GM19324 (cell line): ENCODE results near the gene DRD2.
"Not testable (repeated sequence)": the region's sequence is repeated elsewhere in the genome, so short reads cannot be mapped to it uniquely, and the experiment has no call there.

Experiments
- ATAC-seq: cut with Tn5 transposase; IDR thresholded peaks from one replicate; pipeline ENCODE4 v1.9.1; 2021; ENCODE audit warnings: mild to moderate bottlenecking, moderate library complexity; ENCODE audit not compliant: unreplicated experiment, low FRiP score

DRD2 gene

DNA sequence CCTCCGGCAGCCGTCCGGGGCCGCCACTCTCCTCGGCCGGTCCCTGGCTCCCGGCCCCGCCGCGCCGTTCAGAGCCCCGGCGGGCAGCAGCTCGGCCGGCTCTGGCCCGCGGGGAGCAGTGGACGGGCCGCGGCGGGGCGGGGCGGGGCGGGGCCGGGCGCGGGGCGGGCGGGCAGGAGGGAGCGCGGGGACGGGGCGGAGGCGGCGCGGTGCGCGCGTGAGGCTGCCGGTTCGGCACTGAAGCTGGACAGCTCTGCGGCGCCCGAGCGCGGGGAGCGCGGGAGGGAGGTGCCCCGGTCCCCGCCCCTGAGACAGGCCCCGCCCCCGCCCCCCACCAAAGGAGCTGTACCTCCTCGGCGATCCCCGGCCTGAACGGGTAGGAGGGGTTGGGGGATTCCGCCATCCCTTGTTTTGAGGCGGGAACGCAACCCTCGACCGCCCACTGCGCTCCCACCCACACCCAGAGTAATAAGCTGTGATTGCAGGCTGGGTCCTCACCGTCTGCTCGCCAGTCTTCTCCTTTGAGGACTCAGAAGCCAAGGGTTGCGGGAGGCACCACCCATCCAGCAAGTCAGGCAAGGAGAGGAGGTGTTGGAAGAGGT is at the start of gene DRD2:
Gene DRD2 (minus strand): TSS at position 239 of the 602 bp plus-strand sequence. CDS start 50,747 bp downstream, outside the sequence.
- ATAC-seq: no peak

DNA sequence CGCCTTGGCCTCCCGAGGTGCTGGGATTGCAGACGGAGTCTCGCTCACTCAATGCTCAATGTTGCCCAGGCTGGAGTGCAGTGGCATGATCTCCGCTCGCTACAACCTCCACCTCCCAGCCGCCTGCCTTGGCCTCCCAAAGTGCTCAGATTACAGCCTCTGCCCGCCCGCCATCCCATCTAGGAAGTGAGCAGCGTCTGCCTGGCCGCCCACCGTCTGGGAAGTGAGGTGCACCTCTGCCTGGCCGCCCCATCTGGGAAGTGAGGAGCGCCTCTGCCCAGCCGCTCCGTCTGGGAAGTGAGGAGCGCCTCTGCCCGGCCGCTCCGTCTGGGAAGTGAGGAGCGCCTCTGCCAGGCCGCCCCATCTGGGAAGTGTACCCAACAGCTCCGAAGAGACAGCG is 48.7 kb upstream of the DRD2 start:
- ATAC-seq: not testable (repeated sequence)

DNA sequence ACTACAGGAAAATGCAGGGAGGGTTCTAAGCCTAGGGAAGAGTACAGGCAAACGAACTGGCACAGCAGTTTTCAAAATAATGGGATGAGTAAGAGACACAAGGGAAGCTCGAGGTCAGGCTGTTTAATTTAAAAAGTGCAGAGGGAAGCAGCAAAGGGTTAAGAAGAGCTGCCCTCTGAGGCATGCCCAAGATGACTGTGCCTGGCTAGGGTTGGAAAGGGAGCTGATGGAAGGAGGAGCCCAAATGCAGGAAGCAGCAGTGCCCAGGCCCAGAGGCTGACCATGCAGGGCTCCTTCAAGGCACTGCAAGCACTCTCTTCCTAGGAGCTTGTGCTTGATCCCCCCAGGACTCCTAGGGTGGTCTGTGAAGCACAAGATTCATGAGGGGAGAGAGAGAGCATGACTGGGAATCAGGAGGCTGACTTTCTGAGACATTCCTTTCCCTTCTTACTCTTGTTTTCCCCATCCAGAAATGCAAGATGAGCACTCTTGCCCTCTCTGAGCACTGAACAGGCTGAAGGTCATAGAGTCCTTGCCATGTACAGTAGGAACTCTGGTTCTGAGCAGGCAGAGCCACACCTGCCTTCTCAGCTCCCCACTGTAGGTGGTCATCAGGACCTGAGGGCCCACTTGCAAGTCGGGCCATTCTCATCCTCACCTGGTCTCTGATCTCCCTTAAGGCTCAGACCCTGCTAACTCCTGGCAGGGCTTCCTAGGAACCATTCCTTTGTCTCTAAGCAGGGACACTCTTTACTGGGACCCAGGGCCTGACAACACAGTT is 46.7 kb upstream of the DRD2 start:
- ATAC-seq: no peak

DNA sequence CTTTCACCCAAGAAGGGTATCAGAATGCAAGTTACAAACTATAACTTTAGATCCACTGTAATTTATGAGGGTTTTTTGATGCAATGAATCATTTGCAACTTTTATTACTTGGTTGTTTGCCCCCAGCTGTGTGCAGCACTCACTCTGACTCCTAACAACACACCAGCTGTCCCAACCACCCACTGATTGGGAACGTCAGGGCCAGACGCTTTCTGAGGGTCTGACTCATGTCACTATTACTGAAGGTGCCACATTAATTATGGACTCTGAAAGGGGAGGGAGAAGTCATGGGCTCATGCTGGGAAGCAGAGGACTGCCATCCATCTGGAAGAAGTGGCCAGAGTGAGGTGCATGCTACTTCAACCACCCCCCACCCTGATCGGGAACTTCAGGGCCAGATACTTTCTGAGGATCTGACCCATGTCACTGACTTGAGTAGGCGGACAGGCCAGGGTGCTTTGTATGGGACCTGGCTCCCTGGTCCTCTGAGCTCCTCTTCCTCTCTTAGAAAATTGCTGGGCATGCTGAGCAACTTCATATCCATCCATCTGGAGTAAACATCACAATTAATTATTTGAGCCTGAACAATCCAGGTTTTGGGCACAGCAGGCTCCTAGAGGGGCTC is 44.9 kb upstream of the DRD2 start:
- no peak for ATAC-seq

DNA sequence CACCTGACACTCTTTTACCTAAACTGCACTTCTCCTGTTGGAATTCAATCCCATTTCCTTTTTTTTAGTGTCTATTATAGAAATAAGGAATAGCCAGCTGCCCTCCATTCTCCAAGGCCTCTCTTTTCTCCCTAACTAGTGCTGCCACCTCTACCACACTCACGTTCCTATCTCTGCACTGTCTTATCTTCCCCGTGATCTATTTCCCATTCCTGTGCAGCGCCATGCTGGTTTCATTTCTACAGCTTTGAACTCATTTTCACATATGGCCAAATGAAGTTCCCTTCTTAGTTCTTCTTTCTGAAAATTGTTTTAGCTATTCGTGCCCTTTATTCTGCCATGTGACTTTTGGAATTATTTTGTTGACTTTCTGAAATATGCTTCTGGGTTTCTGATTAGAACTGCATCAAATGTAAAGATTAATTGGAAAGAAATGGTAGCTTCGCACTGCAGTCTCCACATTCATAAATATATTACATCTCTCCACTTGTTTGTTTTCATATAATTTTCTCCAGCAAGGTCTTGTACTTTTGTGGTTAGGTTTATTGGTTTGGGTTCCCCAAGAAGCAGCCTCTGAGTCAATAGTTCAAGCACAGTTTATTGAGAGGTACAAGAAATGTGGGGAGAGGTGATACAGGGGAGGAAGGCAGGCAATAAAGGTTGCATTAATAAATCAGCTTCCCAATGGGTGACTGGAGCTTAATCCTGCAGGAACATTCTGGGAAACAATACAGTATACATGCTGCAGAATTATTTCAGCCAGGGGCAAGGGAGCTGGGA is 43.7 kb upstream of the DRD2 start:
- no peak for ATAC-seq

DNA sequence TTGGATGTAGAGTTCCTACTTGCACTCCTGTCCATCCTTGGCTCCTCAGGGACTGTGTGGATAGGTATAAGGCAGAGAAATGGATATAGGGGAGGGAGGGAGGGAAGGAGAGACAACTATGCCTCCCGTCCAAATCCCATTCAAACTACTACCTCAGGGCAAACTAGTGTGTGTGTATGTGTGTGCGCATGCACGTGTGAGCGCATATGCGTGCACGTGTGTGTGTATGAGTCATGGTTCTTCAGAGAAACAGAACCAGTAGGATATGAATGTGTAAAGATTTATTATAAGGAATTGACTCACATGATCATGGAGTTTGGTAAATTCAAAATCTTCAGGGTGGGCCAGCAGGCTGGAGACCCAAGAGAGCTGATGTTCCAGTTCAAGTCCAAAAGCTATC is 42.2 kb upstream of the DRD2 start:
- ATAC-seq: no peak

DNA sequence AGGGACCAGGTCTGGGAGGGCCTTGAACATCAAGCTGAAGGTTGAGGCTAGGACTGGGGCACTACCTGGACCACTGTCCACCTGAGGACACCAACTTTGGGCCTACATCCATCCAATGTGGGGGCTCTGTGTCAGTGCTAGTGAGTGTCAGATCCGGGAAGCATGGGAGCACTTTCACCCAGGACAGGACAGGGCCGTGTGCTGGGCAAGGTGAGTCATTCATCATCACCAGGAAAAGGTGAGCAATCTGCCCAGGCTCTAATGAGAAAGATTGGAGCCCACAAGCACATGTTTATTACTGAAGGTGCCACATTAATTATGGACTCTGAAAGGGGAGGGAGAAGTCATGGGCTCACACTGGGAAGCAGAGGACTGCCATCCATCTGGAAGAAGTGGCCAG is 39.7 kb upstream of the DRD2 start:
- ATAC-seq: no peak

DNA sequence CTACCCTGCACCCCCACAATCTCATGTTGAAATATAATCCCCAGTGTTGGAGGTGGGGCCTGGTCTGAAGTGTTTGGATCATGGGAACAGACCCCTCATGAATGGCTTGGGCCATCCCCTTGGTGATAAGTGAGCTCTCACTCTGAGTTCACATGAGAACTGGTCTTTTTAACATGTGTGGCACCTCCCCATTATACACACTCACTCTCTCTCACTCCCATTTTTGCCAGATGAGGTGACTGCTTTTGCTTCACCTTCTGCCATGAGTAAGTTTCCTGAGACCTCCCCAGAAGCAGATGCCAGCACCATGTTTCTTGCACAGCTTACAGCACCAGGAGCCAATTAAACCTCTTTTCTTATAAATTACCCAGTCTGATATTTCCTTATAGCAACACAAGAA is 32.1 kb upstream of the DRD2 start:
- ATAC-seq: no peak

DNA sequence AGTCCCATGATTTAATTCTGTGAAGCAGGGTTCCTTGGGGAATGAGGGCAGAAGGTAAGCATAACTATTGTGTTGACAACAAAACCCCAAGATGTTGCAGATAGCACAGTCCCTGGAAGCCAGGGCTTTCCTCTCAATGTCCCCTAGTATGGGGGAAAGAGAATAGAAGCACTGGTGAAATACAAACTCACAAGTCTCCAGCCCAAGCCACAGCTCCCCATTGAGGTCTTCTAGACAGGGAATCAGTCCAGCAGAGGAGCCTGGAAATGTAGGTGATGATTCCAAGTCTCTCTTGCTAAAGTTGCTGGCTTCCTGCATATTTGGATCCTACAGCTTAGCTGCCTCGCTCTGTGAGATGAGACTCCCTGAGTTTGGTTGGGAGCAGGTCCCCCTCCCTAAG is 31.7 kb upstream of the DRD2 start:
- ATAC-seq: no peak

DNA sequence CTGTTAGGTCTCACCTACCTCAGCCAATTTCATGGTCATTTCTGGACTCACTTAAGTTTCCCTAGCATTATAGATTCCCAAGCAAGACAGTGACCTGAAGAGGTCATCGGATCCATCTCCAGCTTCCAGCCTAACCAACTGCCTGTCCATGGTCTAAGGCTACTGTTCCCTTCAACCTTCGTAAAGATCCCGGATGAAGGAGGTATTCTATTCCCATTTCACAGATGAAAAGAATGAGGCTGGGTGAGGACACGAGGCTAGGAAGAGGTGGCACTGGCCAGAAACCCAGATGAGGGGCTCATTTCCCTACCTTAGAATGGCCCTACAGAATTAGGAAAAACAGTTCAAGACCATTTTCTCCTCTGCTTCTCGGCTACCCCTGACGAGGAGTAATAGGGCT is 31.3 kb upstream of the DRD2 start:
- ATAC-seq: no peak

DNA sequence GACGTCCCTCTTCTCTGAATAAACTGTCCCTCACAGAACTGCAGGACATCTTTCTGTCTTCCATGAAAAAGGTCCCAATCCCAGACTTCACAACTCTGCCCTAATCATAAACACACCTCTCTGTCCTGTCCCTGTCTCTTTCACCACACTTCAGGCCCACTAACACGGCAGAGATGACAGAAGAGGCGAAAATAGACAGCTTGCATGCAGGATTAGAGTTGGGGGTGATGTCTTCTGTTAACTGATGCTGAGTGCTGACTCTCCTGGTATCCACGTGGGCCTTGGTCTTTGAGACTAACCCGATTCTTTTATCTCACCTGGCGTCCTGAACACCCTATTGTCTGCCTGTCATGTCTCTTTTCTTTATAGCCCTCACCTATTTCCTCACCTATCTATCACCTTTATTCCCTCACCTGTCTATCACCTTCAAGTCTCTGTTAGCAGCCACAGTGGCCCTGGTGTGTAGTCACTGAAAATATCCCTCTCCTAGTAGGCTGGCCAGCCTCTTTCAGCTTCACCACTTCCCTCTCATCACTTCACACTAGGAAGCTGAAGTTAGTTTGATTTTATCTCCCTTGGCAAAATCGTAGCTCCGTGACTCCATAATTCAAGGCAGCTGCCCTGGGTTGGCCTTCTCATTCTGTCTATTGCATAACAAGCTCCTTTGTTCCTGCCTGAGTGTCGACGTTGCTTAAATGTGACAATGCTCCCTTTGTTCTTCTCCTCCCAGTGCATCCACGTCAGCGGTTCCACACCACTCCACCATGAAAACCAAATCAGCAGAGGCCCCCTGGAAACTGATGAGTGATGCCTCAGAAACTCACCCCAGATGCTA is 30.6 kb upstream of the DRD2 start:
- no peak for ATAC-seq

DNA sequence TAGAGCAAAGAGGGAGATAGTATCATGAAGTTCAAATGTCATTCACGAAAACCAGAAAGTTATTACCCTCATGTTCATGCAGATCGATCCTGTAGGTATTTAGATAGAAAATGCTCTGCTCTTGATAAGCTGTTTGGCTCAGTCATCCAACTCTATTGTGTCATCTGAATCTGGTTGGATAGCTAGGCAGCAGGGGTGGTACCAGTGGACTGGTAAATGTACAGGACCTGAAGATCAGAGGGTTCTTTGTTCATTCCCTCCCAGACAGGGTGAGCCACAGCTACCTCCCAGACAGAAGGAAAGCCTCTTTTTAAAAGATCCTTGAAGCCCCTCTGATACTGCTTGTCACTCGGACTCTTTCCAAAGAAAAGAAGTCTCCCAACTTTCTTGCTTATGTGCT is 29.8 kb upstream of the DRD2 start:
- ATAC-seq: no peak

DNA sequence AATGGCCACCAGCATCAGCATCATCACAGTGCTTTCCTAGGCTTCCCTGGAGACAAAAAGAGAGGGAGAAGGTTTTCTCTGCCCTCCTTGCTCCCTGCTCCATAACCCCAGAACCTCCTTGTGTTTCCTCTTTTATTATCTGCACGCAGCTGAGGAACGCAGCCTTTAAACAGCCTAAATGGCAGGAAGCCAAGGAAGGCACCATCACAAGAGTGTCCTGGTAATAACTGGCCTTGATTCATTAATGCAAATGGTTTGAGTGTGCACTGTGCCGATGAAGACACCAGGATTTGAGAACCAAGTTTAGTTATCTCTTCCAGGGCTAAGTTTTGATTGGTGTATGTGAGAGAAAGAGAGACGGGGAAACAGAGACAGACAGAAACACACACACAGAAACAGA is 29.4 kb upstream of the DRD2 start:
- ATAC-seq: no peak

DNA sequence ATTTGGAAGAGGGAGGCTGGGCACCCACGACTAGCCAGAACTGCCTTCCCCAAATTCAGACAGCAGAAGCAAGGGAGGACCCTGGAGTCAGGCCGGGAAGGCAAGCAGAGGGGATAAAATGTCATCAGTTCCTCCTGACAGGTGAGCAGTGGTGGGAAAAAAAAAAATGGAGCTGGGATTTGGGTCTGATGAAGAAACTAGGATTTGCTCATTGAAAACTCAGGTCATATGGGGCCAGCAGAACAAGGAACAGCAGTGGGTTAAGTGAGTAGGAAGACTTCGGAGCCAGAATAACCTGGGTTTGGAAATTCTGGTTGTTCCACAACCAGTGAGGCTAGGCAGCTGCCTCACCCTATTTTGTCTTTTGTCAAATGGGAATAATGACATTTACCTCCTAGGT is 28.9 kb upstream of the DRD2 start:
- ATAC-seq: no peak

DNA sequence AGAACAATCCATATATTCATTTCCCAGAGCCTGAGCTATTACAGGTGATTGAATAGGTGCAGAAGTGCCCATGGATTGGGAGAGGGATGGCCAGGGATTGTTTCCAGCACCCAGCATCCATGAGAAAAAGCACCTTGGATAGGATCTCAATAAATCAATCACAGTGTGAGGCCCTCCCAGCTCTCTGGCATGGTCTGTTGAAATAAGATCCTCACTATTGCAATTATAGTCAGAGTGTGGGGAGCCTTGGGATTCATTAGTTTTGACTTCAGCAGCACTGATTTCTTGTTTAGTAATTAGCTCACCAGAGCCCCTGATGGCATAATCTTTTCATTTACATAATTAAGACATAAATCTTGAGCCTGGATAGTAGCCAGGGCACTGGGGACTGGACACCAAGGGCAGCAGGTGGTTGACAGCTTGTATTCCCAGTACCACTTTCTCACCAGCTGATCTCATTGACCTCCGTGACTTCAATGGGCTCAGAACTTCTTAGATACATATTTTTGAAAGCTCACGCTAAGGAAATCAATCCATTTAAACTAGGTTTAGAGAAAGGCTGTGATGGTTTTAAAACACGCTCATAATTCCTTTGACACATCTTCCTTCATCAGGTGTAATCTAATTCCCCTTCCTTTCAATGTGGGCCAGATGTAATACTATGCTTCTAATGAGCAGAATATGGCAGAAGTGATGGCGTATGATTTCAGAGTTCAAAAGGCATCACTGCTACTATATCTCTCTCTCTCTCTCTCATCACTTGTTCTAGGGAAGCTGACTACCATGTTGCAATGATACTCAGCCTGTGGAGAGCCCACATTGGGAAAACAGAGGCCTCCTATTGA is 22.1 kb upstream of the DRD2 start:
- no peak for ATAC-seq

DNA sequence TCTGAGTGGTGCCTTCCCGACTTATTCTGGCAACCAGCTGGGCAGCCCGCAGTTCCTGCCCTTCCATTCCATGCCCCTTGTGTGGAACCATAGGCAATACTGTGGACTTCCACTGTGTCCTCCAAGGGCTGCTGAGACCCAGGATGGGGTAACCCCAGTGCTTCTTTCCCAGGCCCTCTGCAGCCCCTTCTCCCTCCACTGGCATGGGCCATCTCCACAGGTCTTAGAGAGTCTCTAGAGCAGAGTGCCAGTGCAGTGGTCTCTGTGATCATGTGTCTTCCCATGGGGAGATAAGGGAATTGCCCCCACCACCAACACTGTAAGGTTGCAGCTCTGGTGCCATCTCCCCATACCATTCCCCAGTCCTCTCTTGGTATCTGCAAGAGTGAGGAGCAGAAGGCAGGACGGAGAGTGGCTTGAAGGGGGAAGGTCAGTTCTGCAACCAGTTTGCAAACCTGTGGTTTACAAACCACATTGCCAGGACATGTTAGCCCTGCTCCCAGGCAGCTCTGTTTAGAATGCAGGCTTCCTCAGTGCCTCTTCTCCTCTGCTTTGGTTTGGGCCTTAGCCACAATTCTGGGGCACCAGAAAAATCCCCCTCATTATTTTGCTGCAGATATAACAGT is 20.9 kb upstream of the DRD2 start:
- ATAC-seq: no peak

DNA sequence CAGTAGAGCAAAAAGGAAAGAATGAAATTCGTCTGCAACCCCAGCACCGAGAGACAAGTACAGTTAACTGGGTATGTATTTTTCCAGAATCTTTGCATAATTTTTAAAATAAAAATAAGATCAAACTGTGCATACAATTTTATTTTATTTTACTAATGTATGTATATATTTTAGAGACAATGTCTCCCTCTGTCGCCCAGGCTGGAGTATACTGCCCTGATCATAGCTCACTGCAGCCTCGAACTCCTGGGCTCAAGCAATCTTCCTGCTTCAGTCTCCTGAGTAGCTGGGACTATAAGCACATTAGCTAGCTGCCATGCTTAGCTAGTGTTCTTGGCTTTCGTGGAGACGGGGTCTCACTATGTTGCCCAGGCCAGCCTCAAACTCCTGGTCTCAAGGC is 18.8 kb upstream of the DRD2 start:
- ATAC-seq: no peak

DNA sequence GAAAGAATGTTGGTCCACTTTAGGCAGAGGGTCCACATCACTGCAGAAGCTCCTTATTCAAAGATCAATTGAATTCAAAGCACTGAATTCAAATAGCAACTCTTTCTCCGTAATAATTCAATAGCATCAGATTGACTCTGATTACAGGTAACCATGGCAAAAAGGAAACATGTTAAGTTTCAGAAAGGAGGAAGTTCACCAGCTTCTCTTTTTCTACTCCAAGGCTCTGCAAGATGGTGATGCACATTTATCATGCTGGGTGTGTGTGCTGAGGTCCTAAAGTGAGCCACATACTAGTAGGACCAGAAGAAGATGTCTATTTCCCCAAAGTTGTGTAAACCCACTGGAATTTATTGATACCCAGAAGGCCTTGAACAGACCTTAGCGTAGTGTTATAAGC is 18.0 kb upstream of the DRD2 start:
- ATAC-seq: no peak

DNA sequence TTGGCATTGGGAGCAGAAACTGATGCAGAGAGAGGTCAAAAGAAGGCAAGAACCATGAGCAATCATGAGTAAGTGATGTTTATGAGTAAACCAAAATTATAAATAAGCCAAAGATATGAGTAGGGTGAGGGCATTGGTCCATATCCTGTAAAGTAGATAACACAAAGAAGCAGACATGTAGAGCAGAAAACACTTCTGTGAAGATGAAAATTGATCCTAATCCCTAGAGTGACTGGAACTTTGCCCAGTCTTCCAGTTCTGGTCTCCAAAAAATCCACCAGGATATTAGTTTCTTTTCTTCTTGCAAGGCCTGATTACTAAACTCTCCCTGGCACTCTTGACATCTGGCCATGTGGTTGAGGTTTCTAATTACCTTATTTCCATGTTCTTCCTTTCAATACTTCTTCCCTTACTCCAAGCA is 13.7 kb upstream of the DRD2 start:
- ATAC-seq: no peak
